Uterus (tissue), 4 donors: ENCODE measurements around the gene RCAN1. TPM values are rescaled to one million over a fixed set of nuclear protein-coding genes. Genes with fewer than 3 reads are reported as not detected.

Experiments
- DNase-seq, 2 donors: peaks; one replicate each; pipeline ENCODE4 v3.0.0-alpha.2; 2019 to 2020
- H3K27ac ChIP-seq, 2 donors: fragments of 200-600 bp; sonication (generic); 1 replicate in 1 of 2; 2 replicates in 1 of 2; pipeline ENCODE4 v1.5.1; 2016 to 2018
- H3K27me3 ChIP-seq, 2 donors: fragments of 200-600 bp; sonication (generic); one replicate each; pipeline ENCODE4 v1.5.1; 2018 to 2019; ENCODE audit warnings: control low read depth in 1 of 2
- H3K36me3 ChIP-seq, 2 donors: fragments of 200-600 bp; sonication (generic); one replicate each; pipeline ENCODE4 v1.5.1; 2019; ENCODE audit warnings: control low read depth in 1 of 2
- H3K4me1 ChIP-seq, 2 donors: fragments of 200-600 bp; sonication (generic); one replicate each; pipeline ENCODE4 v1.5.1; 2018 to 2019; ENCODE audit warnings: control low read depth in 1 of 2
- H3K4me3 ChIP-seq, 2 donors: fragments of 200-600 bp; sonication (generic); 1 replicate in 1 of 2; 2 replicates in 1 of 2; pipeline ENCODE4 v1.5.1; 2018 to 2019; ENCODE audit warnings: mild to moderate bottlenecking in 1 of 2
- H3K9me3 ChIP-seq, 2 donors: fragments of 200-600 bp; sonication (generic); one replicate each; pipeline ENCODE4 v1.5.1; 2019; ENCODE audit warnings: control low read depth in 1 of 2
- CTCF ChIP-seq, 4 experiments: fragments of 200-600 bp in 2 of 4; fragments of 450-650 bp in 2 of 4; sonication (generic) in 2 of 4; IDR thresholded peaks; one replicate each; pipeline ENCODE4 v1.5.1; 2016 to 2019; ENCODE audit warnings: antibody characterized with exemption in 4 of 4, mild to moderate bottlenecking in 2 of 4, moderate library complexity in 1 of 4
- POLR2A ChIP-seq, 2 donors: fragments of 450-650 bp; IDR thresholded peaks; one replicate each; pipeline ENCODE4 v1.6.1; 2016; ENCODE audit warnings: antibody characterized with exemption in 2 of 2, mild to moderate bottlenecking in 1 of 2, moderate library complexity in 1 of 2
- intact Hi-C: fragments of 100-400 bp; cut with DNase I; formaldehyde crosslinking; loops from one replicate; pipeline ENCODE4 v1.15.1; 2023; ENCODE audit warnings: low total_unique reads
- total RNA-seq, 4 donors: library from RNA; depleted of rRNA in 3 of 4; stranded (reverse); fragments of >200 nt in 3 of 4; gene quantifications; one replicate each; pipeline versions ENCODE4 v1.1.0 to v1.2.4, GENCODE V29; 2014 to 2023
- donor health status: DM: yes; HTN: yes; CAD: no.

The RCAN1 gene
- total RNA-seq, 4 donors from 2014 or later = 12.4 to 22.5 (median 16.5) TPM

- intact Hi-C loops = no loop called here
- no peaks in the 10 kb centered on the region for H3K27me3 ChIP-seq
- TF ChIP-seq CTCF (IDR thresholded peaks at IDR 0.05) (no peak), POLR2A (IDR thresholded peaks at IDR 0.05) (no peak)
- H3K36me3 ChIP-seq = no peaks in the 10 kb centered on the region
- H3K27ac ChIP-seq = no peak overlapping the region
- H3K9me3 ChIP-seq = no peaks in the 10 kb centered on the region
- no peak overlapping the region for H3K4me3 ChIP-seq
- DNase-seq = no peak
- H3K4me1 ChIP-seq = no peaks in the 10 kb centered on the region
Observed at GRCh38 chr21:34621434-34622350, 6.8 kb upstream of the RCAN1 start.

DNA sequence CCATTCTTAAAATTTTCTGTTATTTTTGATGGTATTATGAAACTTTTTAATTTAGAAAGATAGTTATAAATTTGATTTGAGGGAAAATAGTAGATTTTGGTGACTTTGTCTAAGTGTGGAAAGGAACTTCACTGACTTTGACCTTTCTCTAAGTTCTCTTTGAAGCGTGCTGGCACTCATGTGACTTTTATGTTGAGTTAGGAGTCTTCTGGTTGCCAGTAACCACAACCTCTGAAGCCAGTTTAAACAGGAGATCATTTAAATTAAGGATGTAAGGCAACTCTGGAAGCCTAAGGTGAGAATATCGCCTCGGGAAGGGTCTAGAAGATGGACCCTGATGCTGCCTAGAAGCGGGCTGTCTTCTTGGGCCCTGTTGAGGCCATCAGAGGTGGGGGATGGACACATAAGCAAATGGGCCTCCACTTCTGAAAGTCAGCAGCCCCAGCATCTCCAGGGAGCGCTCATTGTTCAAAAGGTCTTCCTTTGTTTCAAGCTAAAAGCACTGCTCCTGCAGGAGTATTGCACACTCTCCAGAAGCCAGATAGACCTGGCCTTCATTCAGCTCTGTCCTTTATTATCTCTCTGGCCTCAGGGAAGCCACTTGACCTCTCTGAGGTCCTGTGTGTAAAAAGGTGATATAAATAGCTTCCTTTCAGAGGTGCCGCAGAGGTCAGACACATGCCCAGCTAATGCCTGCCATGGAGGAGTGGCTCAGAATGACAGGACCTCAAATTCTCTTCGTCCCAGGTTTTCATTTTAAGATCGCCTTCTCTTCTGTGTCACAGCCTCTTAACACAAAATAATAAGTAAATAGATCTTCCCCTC lies 5.1 kb upstream of the RCAN1 start:
- H3K9me3 ChIP-seq = no peaks in the 10 kb centered on the region
- H3K27ac ChIP-seq = no peak overlapping the region
- H3K4me1 ChIP-seq = no peaks in the 10 kb centered on the region
- H3K27me3 ChIP-seq = no peaks in the 10 kb centered on the region
- intact Hi-C loops = no loop called here
- no peak for TF ChIP-seq POLR2A (IDR thresholded peaks at IDR 0.05)
- TF ChIP-seq CTCF (IDR thresholded peaks at IDR 0.05) = no peak
- H3K4me3 ChIP-seq = no peak overlapping the region
- DNase-seq = no peak
- no peaks in the 10 kb centered on the region for H3K36me3 ChIP-seq

DNA sequence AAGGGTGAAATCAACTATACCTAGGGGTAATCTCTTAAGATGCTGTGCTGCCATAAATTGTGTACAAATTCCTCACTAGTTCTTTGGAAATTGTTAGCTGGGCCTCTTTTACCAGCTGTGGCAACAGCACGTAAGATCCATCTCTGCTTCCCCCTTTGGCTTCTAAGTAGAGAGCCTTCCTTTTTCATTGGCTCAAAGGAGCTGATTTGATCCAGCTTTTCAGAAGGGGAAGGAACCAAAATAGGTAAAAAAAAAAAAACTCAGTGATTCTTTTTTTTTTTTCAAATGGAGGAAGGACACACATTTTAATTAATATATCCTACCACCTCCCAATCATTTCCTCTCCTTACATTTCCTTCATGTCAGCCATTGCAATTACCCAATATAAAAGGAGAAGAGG lies 4.0 kb upstream of the RCAN1 start:
- Histone ChIP-seq H3K9me3 (no peaks in the 10 kb centered on the region), H3K27ac (no peak overlapping the region), H3K4me3 (no peak overlapping the region), H3K36me3 (no peaks in the 10 kb centered on the region), H3K4me1 (no peaks in the 10 kb centered on the region), H3K27me3 (no peaks in the 10 kb centered on the region)
- DNase-seq = no peak
- TF ChIP-seq POLR2A (IDR thresholded peaks at IDR 0.05) = no peak
- no peak for TF ChIP-seq CTCF (IDR thresholded peaks at IDR 0.05)
- intact Hi-C loops = no loop called here

DNA sequence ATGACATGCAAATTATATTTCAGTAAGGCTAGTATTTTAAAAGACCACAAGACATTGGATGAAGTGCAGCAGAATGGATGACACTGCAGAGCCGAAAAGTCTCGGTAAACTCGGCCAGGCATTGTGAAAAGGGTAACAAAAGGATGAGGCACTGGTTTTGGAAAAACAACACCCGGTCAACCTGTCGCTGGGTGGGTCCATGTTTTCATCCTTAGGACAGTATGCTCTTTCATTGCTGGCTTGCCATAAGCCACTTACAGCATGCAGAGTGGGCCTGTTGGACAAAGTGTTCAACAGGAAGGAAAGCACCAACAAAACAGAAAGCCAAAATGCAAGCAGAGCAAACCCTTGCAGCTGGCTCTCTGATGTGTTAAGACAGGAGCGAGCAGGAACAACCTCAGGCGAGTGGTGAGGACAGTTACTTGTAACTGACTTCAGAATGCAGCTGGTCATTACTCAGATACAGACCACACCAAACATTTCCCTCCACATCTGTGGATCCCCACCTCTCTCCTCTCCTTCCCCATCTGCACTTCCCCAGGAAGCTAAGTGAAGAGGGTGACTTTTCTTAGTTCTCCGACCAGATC lies 2.9 kb upstream of the RCAN1 start:
- no peaks in the 10 kb centered on the region for H3K36me3 ChIP-seq
- no peaks in the 10 kb centered on the region for H3K9me3 ChIP-seq
- no peak overlapping the region for H3K27ac ChIP-seq
- intact Hi-C loops = no loop called here
- TF ChIP-seq POLR2A (IDR thresholded peaks at IDR 0.05) (no peak), CTCF (IDR thresholded peaks at IDR 0.05) (no peak)
- H3K4me3 ChIP-seq = no peak overlapping the region
- H3K27me3 ChIP-seq = no peaks in the 10 kb centered on the region
- no peak for DNase-seq
- H3K4me1 ChIP-seq = no peaks in the 10 kb centered on the region
